HK-2 (cell line): ENCODE data around the gene TBC1D1.
A peak's percentile ranks its signal among the peaks of the same experiment; 100 is the strongest.

Source experiments
- DNase-seq: peaks from one replicate; pipeline ENCODE4 v3.0.0-alpha.2; 2018; ENCODE audit not compliant: unreplicated experiment

Gene TBC1D1

GRCh38 chr4:38169524-38169923 is 278.6 kb downstream of the TBC1D1 start:
- DNase-seq, result no peak

GRCh38 chr4:38170338-38171169 is 279.7 kb downstream of the TBC1D1 start:
- no peak for DNase-seq

- no peak for DNase-seq
These were observed 281.2 kb downstream of the TBC1D1 start for GRCh38 chr4:38172078-38172477.

GRCh38 chr4:38173935-38174518 is 283.1 kb downstream of the TBC1D1 start:
- DNase-seq, result no peak

- no peak for DNase-seq
These were observed 283.9 kb downstream of the TBC1D1 start for GRCh38 chr4:38174801-38175200.

GRCh38 chr4:38176165-38176564 is 285.3 kb downstream of the TBC1D1 start:
- DNase-seq, result no peak

GRCh38 chr4:38177035-38177546 is 286.2 kb downstream of the TBC1D1 start:
- no peak for DNase-seq

- DNase-seq, result no peak
These were observed 286.9 kb downstream of the TBC1D1 start for GRCh38 chr4:38177641-38178391.

- no peak for DNase-seq
These were observed 287.6 kb downstream of the TBC1D1 start for GRCh38 chr4:38178392-38178995.

GRCh38 chr4:38179690-38180377 is 288.9 kb downstream of the TBC1D1 start:
- peak; percentile 76 for DNase-seq

GRCh38 chr4:38180456-38180855 is 289.6 kb downstream of the TBC1D1 start:
- peak; percentile 10 for DNase-seq

- no peak for DNase-seq
These were observed 290.4 kb downstream of the TBC1D1 start for GRCh38 chr4:38181286-38181685.

- DNase-seq, result no peak
These were observed 291.6 kb downstream of the TBC1D1 start for GRCh38 chr4:38182334-38182998.

GRCh38 chr4:38184404-38184803 is 293.5 kb downstream of the TBC1D1 start:
- no peak for DNase-seq

GRCh38 chr4:38185406-38186144 is 294.7 kb downstream of the TBC1D1 start:
- DNase-seq, result no peak

GRCh38 chr4:38188136-38188535 is 297.3 kb downstream of the TBC1D1 start:
- no peak for DNase-seq

GRCh38 chr4:38188631-38189101 is 297.8 kb downstream of the TBC1D1 start:
- DNase-seq, result peak; percentile 8
